Measurements from ENCODE around the gene TTC16.

DNA sequence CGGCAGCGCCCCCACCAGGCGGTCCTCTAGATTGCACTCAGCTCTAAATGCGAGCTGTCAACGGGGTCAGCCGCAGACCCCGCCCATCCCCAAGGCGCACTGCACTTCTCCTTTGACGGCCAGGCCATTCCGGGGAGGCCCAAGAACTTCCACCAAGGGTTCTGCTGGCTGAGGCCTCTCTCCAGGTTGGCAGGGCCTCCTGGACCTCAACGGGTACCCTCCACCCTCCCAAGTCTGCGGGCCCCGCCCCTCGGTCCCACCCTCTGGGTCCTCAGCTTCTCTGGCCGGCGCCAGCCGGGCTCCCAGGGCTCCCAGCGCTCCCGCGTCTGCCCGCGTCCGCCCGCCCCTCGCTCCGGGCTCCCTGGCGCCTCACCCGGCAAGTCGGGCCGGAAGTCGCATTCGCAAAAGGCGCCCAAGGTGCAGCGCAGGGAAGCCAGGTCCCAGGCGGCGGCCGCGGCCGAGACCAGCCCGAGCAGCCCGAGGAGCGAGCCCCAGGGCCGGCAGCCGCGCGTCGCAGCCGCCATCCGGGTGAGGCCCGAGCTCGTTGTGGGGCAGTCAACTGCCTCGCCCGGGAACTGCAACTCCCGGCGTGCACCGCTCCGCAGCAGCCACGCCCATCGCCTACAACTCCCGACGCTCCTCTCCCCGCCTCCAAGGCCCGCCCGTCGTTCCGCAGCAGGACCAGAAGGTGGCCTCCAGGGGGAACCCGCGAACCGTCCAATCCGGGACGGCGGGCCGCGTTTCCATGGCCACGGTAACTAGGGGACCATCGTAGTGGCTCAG, 19.1 kb downstream of the TTC16 start, which contains the start of gene TOR2A:
- TF ChIP-seq, protein P1, sequence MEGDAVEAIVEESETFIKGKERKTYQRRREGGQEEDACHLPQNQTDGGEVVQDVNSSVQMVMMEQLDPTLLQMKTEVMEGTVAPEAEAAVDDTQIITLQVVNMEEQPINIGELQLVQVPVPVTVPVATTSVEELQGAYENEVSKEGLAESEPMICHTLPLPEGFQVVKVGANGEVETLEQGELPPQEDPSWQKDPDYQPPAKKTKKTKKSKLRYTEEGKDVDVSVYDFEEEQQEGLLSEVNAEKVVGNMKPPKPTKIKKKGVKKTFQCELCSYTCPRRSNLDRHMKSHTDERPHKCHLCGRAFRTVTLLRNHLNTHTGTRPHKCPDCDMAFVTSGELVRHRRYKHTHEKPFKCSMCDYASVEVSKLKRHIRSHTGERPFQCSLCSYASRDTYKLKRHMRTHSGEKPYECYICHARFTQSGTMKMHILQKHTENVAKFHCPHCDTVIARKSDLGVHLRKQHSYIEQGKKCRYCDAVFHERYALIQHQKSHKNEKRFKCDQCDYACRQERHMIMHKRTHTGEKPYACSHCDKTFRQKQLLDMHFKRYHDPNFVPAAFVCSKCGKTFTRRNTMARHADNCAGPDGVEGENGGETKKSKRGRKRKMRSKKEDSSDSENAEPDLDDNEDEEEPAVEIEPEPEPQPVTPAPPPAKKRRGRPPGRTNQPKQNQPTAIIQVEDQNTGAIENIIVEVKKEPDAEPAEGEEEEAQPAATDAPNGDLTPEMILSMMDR (IDR thresholded peaks at IDR 0.05; ENCODE audit: low read depth, low read length, missing input control), result peak; percentile 99
- TF ChIP-seq RAD21 (IDR thresholded peaks at IDR 0.05) (peak; percentile 92 to 93), YY1 (IDR thresholded peaks at IDR 0.05) (peak; percentile 60)
- TF ChIP-seq, protein P2, sequence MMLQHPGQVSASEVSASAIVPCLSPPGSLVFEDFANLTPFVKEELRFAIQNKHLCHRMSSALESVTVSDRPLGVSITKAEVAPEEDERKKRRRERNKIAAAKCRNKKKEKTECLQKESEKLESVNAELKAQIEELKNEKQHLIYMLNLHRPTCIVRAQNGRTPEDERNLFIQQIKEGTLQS (IDR thresholded peaks at IDR 0.05), result no peak
